Thymus (tissue), 11 donors: Measurements from ENCODE around the gene ARCN1. TPM values are rescaled to one million over a fixed set of nuclear protein-coding genes. Genes with fewer than 3 reads are reported as not detected.

Experiments used
- DNase-seq, 9 donors: peaks; one replicate each; pipeline ENCODE4 v3.0.0-alpha.2; 2013; ENCODE audit warnings: low spot score in 9 of 9, low read depth in 6 of 9, missing footprints in 1 of 9
- H3K27ac ChIP-seq, 2 donors: one replicate each; pipeline ENCODE4 v1.5.1; 2013; ENCODE audit warnings: control low read depth in 1 of 2, low read depth in 1 of 2, low read length in 1 of 2, mild to moderate bottlenecking in 1 of 2, moderate library complexity in 1 of 2
- H3K27me3 ChIP-seq, 2 donors: one replicate each; pipeline ENCODE4 v1.5.1; 2013; ENCODE audit warnings: low read length in 1 of 2; ENCODE audit not compliant: control insufficient read depth in 2 of 2, insufficient read depth in 1 of 2
- H3K36me3 ChIP-seq, 2 donors: one replicate each; pipeline ENCODE4 v1.5.1; 2013; ENCODE audit warnings: low read length in 1 of 2, mild to moderate bottlenecking in 1 of 2, moderate library complexity in 1 of 2; ENCODE audit not compliant: control insufficient read depth in 2 of 2, insufficient read depth in 2 of 2
- H3K4me1 ChIP-seq, 2 donors: one replicate each; pipeline ENCODE4 v1.5.1; 2013; ENCODE audit warnings: low read length in 2 of 2; ENCODE audit not compliant: control insufficient read depth in 2 of 2, insufficient read depth in 2 of 2
- H3K4me3 ChIP-seq, 2 donors: one replicate each; pipeline ENCODE4 v1.5.1; 2013; ENCODE audit warnings: low read length in 2 of 2, control low read depth in 1 of 2, mild to moderate bottlenecking in 1 of 2
- H3K9me3 ChIP-seq, 2 donors: one replicate each; pipeline ENCODE4 v1.5.1; 2013; ENCODE audit warnings: low read length in 1 of 2, mild to moderate bottlenecking in 1 of 2; ENCODE audit not compliant: control insufficient read depth in 2 of 2, insufficient read depth in 1 of 2
- WGBS: extraction: QIAGEN DNeasy Blood & Tissue Kit; methylation state at CpG from one replicate; pipeline ENCODE4 v1.1.7; 2013; 5-methylcytosine and 5-hydroxymethylcytosine counted together
- polyA plus RNA-seq: library from polyadenylated mRNA; stranded (reverse); fragments of 200-250 nt; gene quantifications from one replicate; pipeline ENCODE4 v1.2.3, GENCODE V29; 2013
- total RNA-seq: library from RNA; stranded (reverse); fragments of 120-200 nt; gene quantifications from one replicate; pipeline ENCODE4 v1.2.4, GENCODE V29; 2013
- donor health status: healthy.

The ARCN1 gene
- total and polyA plus RNA-seq, 2 donors, result 61.4 to 75.9 TPM

- Histone ChIP-seq H3K27me3 (peaks cover 0 to 1% of the 10 kb centered on the region in 2 donors), H3K4me3 (no peak overlapping the region), H3K36me3 (no peaks in the 10 kb centered on the region), H3K27ac (no peak overlapping the region), H3K4me1 (peaks cover 5 to 11% of the 10 kb centered on the region in 2 donors), H3K9me3 (no peaks in the 10 kb centered on the region)
- no peak for DNase-seq
- 92% methylated on average over 9 of the region's 9 CpGs for WGBS
Measured at GRCh38 chr11:118535261-118535660, 36.9 kb upstream of the ARCN1 start.

GRCh38 chr11:118536726-118537125 lies 35.5 kb upstream of the ARCN1 start:
- DNase-seq, result no peak
- 98% methylated on average over 5 of the region's 5 CpGs for WGBS
- Histone ChIP-seq H3K4me1 (peaks cover under 1 to 3% of the 10 kb centered on the region in 2 donors), H3K27ac (no peak overlapping the region), H3K27me3 (no peaks in the 10 kb centered on the region), H3K36me3 (peaks cover 0 to under 1% of the 10 kb centered on the region in 2 donors), H3K4me3 (no peak overlapping the region), H3K9me3 (no peaks in the 10 kb centered on the region)

- no peaks in the 10 kb centered on the region for H3K4me1 ChIP-seq
- 97% methylated on average over 6 of the region's 6 CpGs for WGBS
- no peak overlapping the region for H3K27ac ChIP-seq
- H3K27me3 ChIP-seq, result no peaks in the 10 kb centered on the region
- H3K4me3 ChIP-seq, result no peak overlapping the region
- H3K36me3 ChIP-seq, result peaks cover 0 to 3% of the 10 kb centered on the region in 2 donors
- H3K9me3 ChIP-seq, result no peaks in the 10 kb centered on the region
- no peak for DNase-seq
Measured at GRCh38 chr11:118537409-118537980, 34.7 kb upstream of the ARCN1 start.

GRCh38 chr11:118544010-118544646 lies 28.1 kb upstream of the ARCN1 start:
- H3K36me3 ChIP-seq, result peaks cover 6 to 15% of the 10 kb centered on the region in 2 donors
- H3K27ac ChIP-seq, result no peak overlapping the region

GRCh38 chr11:118544647-118545010 lies 27.6 kb upstream of the ARCN1 start:
- WGBS, result 97% methylated on average over 3 of the region's 3 CpGs

More at GRCh38 chr11:118544010-118544646, 28.1 kb upstream of the ARCN1 start:
- DNase-seq, result no peak
- WGBS, result 97% methylated on average over 8 of the region's 8 CpGs
- Histone ChIP-seq H3K4me3 (no peak overlapping the region), H3K4me1 (no peaks in the 10 kb centered on the region), H3K27me3 (no peaks in the 10 kb centered on the region), H3K9me3 (no peaks in the 10 kb centered on the region)

GRCh38 chr11:118545533-118545932 lies 26.7 kb upstream of the ARCN1 start:
- WGBS, result 95% methylated on average over 5 of the region's 5 CpGs
- H3K36me3 ChIP-seq, result peaks cover 8 to 15% of the 10 kb centered on the region in 2 donors
- no peak for DNase-seq
- no peaks in the 10 kb centered on the region for H3K27me3 ChIP-seq
- no peak overlapping the region for H3K4me3 ChIP-seq
- no peak overlapping the region for H3K27ac ChIP-seq
- no peaks in the 10 kb centered on the region for H3K9me3 ChIP-seq
- H3K4me1 ChIP-seq, result no peaks in the 10 kb centered on the region

More at GRCh38 chr11:118544647-118545010, 27.6 kb upstream of the ARCN1 start:
- Histone ChIP-seq H3K36me3 (peaks cover 6 to 15% of the 10 kb centered on the region in 2 donors), H3K9me3 (no peaks in the 10 kb centered on the region), H3K4me1 (no peaks in the 10 kb centered on the region), H3K4me3 (no peak overlapping the region), H3K27me3 (no peaks in the 10 kb centered on the region), H3K27ac (no peak overlapping the region)
- DNase-seq, result no peak

- no peak for DNase-seq
- Histone ChIP-seq H3K9me3 (no peaks in the 10 kb centered on the region), H3K4me1 (no peaks in the 10 kb centered on the region), H3K4me3 (no peak overlapping the region), H3K36me3 (peaks cover 16 to 21% of the 10 kb centered on the region in 2 donors), H3K27ac (no peak overlapping the region), H3K27me3 (no peaks in the 10 kb centered on the region)
- WGBS, result 98% methylated on average over 2 of the region's 2 CpGs
Measured at GRCh38 chr11:118547132-118547531, 25.1 kb upstream of the ARCN1 start.

- DNase-seq, result no peak
- Histone ChIP-seq H3K4me3 (no peak overlapping the region), H3K36me3 (peaks cover 30 to 34% of the 10 kb centered on the region in 2 donors), H3K27me3 (no peaks in the 10 kb centered on the region), H3K27ac (no peak overlapping the region), H3K9me3 (no peaks in the 10 kb centered on the region), H3K4me1 (no peaks in the 10 kb centered on the region)
- 95% methylated on average over 4 of the region's 4 CpGs for WGBS
Measured at GRCh38 chr11:118552341-118552740, 19.9 kb upstream of the ARCN1 start.

- no peak overlapping the region for H3K27ac ChIP-seq
- DNase-seq, result no peak
- no peaks in the 10 kb centered on the region for H3K9me3 ChIP-seq
- no peaks in the 10 kb centered on the region for H3K27me3 ChIP-seq
- peaks cover 0 to 7% of the 10 kb centered on the region in 2 donors for H3K4me1 ChIP-seq
- H3K36me3 ChIP-seq, result peaks cover 9 to 10% of the 10 kb centered on the region in 2 donors
- H3K4me3 ChIP-seq, result no peak overlapping the region
- 97% methylated on average over 4 of the region's 4 CpGs for WGBS
Measured at GRCh38 chr11:118560806-118561205, 11.4 kb upstream of the ARCN1 start.
